Mucosa of gallbladder (tissue), 1 donor: ENCODE measurements around the gene GSTA1. TPM values are rescaled to one million over a fixed set of nuclear protein-coding genes. Genes with fewer than 3 reads are reported as not detected.
"Not testable (repeated sequence)": the region's sequence is repeated elsewhere in the genome, so short reads cannot be mapped to it uniquely, and the experiment has no call there.

Experiments
- DNase-seq: peaks from one replicate; pipeline ENCODE4 v3.0.0-alpha.2; 2020; ENCODE audit warnings: low spot score
- total RNA-seq: library from RNA; stranded (reverse); gene quantifications from one replicate; pipeline ENCODE4 v1.2.1, GENCODE V29; 2021
- donor health status: DM: no; HTN: no; CAD: no.

GSTA1 gene
- total RNA-seq = 382 TPM

GRCh38 chr6:52803668-52804255, at the start of gene GSTA1:
Gene GSTA1, minus strand, starts transcription at chr6:52803816. Its CDS starts 4,549 bp downstream, at chr6:52799267.
- DNase-seq = peak; percentile 52

GRCh38 chr6:52849137-52849536, 45.5 kb upstream of the GSTA1 start:
- DNase-seq = no peak

- no peak for DNase-seq
Measured at GRCh38 chr6:52846002-52846401, 42.4 kb upstream of the GSTA1 start.

GRCh38 chr6:52843605-52844004, 40.0 kb upstream of the GSTA1 start:
- DNase-seq = no peak

- DNase-seq = no peak
Measured at GRCh38 chr6:52840763-52841585, 37.4 kb upstream of the GSTA1 start, which contains the start of gene GSTA5. Gene GSTA5, minus strand, starts transcription at chr6:52840813.

GRCh38 chr6:52839124-52840055, 35.8 kb upstream of the GSTA1 start:
- DNase-seq = peak; percentile 51

GRCh38 chr6:52834481-52834880, 30.9 kb upstream of the GSTA1 start:
- DNase-seq = no peak

GRCh38 chr6:52830869-52831268, 27.3 kb upstream of the GSTA1 start:
- not testable (repeated sequence) for DNase-seq

- DNase-seq = no peak
Measured at GRCh38 chr6:52829046-52829817, 25.6 kb upstream of the GSTA1 start.

GRCh38 chr6:52828621-52829020, 25.0 kb upstream of the GSTA1 start:
- not testable (repeated sequence) for DNase-seq

- DNase-seq = not testable (repeated sequence)
Measured at GRCh38 chr6:52827073-52827783, 23.6 kb upstream of the GSTA1 start.

GRCh38 chr6:52826513-52826912, 22.9 kb upstream of the GSTA1 start:
- no peak for DNase-seq

GRCh38 chr6:52825900-52826459, 22.4 kb upstream of the GSTA1 start:
- not testable (repeated sequence) for DNase-seq

GRCh38 chr6:52825270-52825793, 21.7 kb upstream of the GSTA1 start:
- not testable (repeated sequence) for DNase-seq

GRCh38 chr6:52821842-52822241, 18.2 kb upstream of the GSTA1 start:
- DNase-seq = no peak

GRCh38 chr6:52820198-52820597, 16.6 kb upstream of the GSTA1 start:
- no peak for DNase-seq

GRCh38 chr6:52815167-52816092, 11.8 kb upstream of the GSTA1 start:
- peak; percentile 52 for DNase-seq

- DNase-seq = not testable (repeated sequence)
Measured at GRCh38 chr6:52814545-52814944, 10.9 kb upstream of the GSTA1 start.

GRCh38 chr6:52809777-52810176, 6.2 kb upstream of the GSTA1 start:
- not testable (repeated sequence) for DNase-seq
